Measurements from ENCODE around the gene P3H2. TPM values are rescaled to one million over a fixed set of nuclear protein-coding genes. Genes with fewer than 3 reads are reported as not detected.

P3H2 gene
- total RNA-seq, 1 donor from 2014 or later = 143 TPM

- Mint-ChIP-seq H3K4me1 (ENCODE audit: unreplicated experiment) (peaks cover 6% of the 10 kb centered on the region), H3K27ac (ENCODE audit: unreplicated experiment) (no peak overlapping the region), H3K27me3 (ENCODE audit: unreplicated experiment) (no peaks in the 10 kb centered on the region), H3K9me3 (ENCODE audit: unreplicated experiment) (no peaks in the 10 kb centered on the region), H3K4me3 (ENCODE audit: unreplicated experiment) (no peak overlapping the region), H3K36me3 (ENCODE audit: unreplicated experiment) (no peaks in the 10 kb centered on the region)
- no peak for DNase-seq (ENCODE audit: extremely low spot score, unreplicated experiment)
- no peak for TF ChIP-seq CTCF (IDR thresholded peaks at IDR 0.05)
Measured at GRCh38 chr3:189909139-189909538, 211.6 kb downstream of the P3H2 start.

- Mint-ChIP-seq H3K9me3 (ENCODE audit: unreplicated experiment) (no peaks in the 10 kb centered on the region), H3K27ac (ENCODE audit: unreplicated experiment) (no peak overlapping the region), H3K4me1 (ENCODE audit: unreplicated experiment) (peaks cover 6% of the 10 kb centered on the region), H3K4me3 (ENCODE audit: unreplicated experiment) (no peak overlapping the region), H3K27me3 (ENCODE audit: unreplicated experiment) (no peaks in the 10 kb centered on the region), H3K36me3 (ENCODE audit: unreplicated experiment) (no peaks in the 10 kb centered on the region)
- no peak for DNase-seq (ENCODE audit: extremely low spot score, unreplicated experiment)
- TF ChIP-seq CTCF (IDR thresholded peaks at IDR 0.05) = no peak
Measured at GRCh38 chr3:189908646-189909045, 212.1 kb downstream of the P3H2 start.

- no peaks in the 10 kb centered on the region for H3K36me3 Mint-ChIP-seq (ENCODE audit: unreplicated experiment)
- H3K4me1 Mint-ChIP-seq (ENCODE audit: unreplicated experiment) = peaks cover 6% of the 10 kb centered on the region
- no peak for DNase-seq (ENCODE audit: extremely low spot score, unreplicated experiment)
- H3K27me3 Mint-ChIP-seq (ENCODE audit: unreplicated experiment) = no peaks in the 10 kb centered on the region
- no peak overlapping the region for H3K27ac Mint-ChIP-seq (ENCODE audit: unreplicated experiment)
- no peak overlapping the region for H3K4me3 Mint-ChIP-seq (ENCODE audit: unreplicated experiment)
- no peak for TF ChIP-seq CTCF (IDR thresholded peaks at IDR 0.05)
- no peaks in the 10 kb centered on the region for H3K9me3 Mint-ChIP-seq (ENCODE audit: unreplicated experiment)
Measured at GRCh38 chr3:189907803-189908202, 212.9 kb downstream of the P3H2 start.

Other genes with a start within 250 kb of the P3H2 start
- gene CLDN1, start 201.5 kb upstream of the P3H2 start, total RNA-seq = 41.4 and 43.8 TPM in 2 replicates